ENCODE results near the gene HTRA3.
"Not testable (repeated sequence)": the region's sequence is repeated elsewhere in the genome, so short reads cannot be mapped to it uniquely, and the experiment has no call there.

The HTRA3 gene

GRCh38 chr4:8347660-8348059 lies 78.1 kb downstream of the HTRA3 start:
- Histone ChIP-seq H3K4me1 (ENCODE audit: control insufficient read depth in 1 of 2, insufficient read depth in 1 of 2, low read depth in 1 of 2, low read length in 1 of 2) (peaks cover 6 to 7% of the 10 kb centered on the region in 2 experiments), H3K27me3 (no peaks in the 10 kb centered on the region), H3K36me3 (no peaks in the 10 kb centered on the region), H3K9me3 (no peaks in the 10 kb centered on the region), H3K4me3 (ENCODE audit: low read depth in 1 of 2, low read length in 1 of 2) (no peak overlapping the region), H3K27ac (no peak overlapping the region)
- TF ChIP-seq CTCF (IDR thresholded peaks at IDR 0.05): no peak

- no peaks in the 10 kb centered on the region for H3K36me3 ChIP-seq
- no peak for TF ChIP-seq CTCF (IDR thresholded peaks at IDR 0.05)
- no peaks in the 10 kb centered on the region for H3K27me3 ChIP-seq
- H3K27ac ChIP-seq: no peak overlapping the region
- H3K9me3 ChIP-seq: no peaks in the 10 kb centered on the region
- peaks cover 6 to 7% of the 10 kb centered on the region in 2 experiments for H3K4me1 ChIP-seq (ENCODE audit: control insufficient read depth in 1 of 2, insufficient read depth in 1 of 2, low read depth in 1 of 2, low read length in 1 of 2)
- no peak overlapping the region for H3K4me3 ChIP-seq (ENCODE audit: low read depth in 1 of 2, low read length in 1 of 2)
These were observed 78.5 kb downstream of the HTRA3 start for GRCh38 chr4:8348071-8348470.

GRCh38 chr4:8349236-8349635 lies 79.7 kb downstream of the HTRA3 start:
- H3K4me1 ChIP-seq (ENCODE audit: control insufficient read depth in 1 of 2, insufficient read depth in 1 of 2, low read depth in 1 of 2, low read length in 1 of 2); H3K36me3 ChIP-seq; H3K27me3 ChIP-seq; H3K4me3 ChIP-seq (ENCODE audit: low read depth in 1 of 2, low read length in 1 of 2); H3K9me3 ChIP-seq; H3K27ac ChIP-seq: not testable (repeated sequence)

GRCh38 chr4:8349664-8350236 lies 80.2 kb downstream of the HTRA3 start:
- Histone ChIP-seq H3K9me3 (no peaks in the 10 kb centered on the region), H3K36me3 (no peaks in the 10 kb centered on the region), H3K27ac (no peak overlapping the region), H3K4me1 (ENCODE audit: control insufficient read depth in 1 of 2, insufficient read depth in 1 of 2, low read depth in 1 of 2, low read length in 1 of 2) (peaks cover 6 to 7% of the 10 kb centered on the region in 2 experiments), H3K4me3 (ENCODE audit: low read depth in 1 of 2, low read length in 1 of 2) (no peak overlapping the region), H3K27me3 (no peaks in the 10 kb centered on the region)
- TF ChIP-seq CTCF (IDR thresholded peaks at IDR 0.05): no peak

GRCh38 chr4:8350352-8350751 lies 80.8 kb downstream of the HTRA3 start:
- Histone ChIP-seq H3K27me3 (no peaks in the 10 kb centered on the region), H3K4me3 (ENCODE audit: low read depth in 1 of 2, low read length in 1 of 2) (no peak overlapping the region), H3K27ac (no peak overlapping the region), H3K9me3 (no peaks in the 10 kb centered on the region), H3K36me3 (no peaks in the 10 kb centered on the region), H3K4me1 (ENCODE audit: control insufficient read depth in 1 of 2, insufficient read depth in 1 of 2, low read depth in 1 of 2, low read length in 1 of 2) (peaks cover 6 to 7% of the 10 kb centered on the region in 2 experiments)
- no peak for TF ChIP-seq CTCF (IDR thresholded peaks at IDR 0.05)

- H3K27me3 ChIP-seq: no peaks in the 10 kb centered on the region
- no peak overlapping the region for H3K4me3 ChIP-seq (ENCODE audit: low read depth in 1 of 2, low read length in 1 of 2)
- no peak overlapping the region for H3K27ac ChIP-seq
- TF ChIP-seq CTCF (IDR thresholded peaks at IDR 0.05): no peak
- H3K4me1 ChIP-seq (ENCODE audit: control insufficient read depth in 1 of 2, insufficient read depth in 1 of 2, low read depth in 1 of 2, low read length in 1 of 2): peaks cover 6 to 7% of the 10 kb centered on the region in 2 experiments
- H3K36me3 ChIP-seq: no peaks in the 10 kb centered on the region
- H3K9me3 ChIP-seq: no peaks in the 10 kb centered on the region
These were observed 81.4 kb downstream of the HTRA3 start for GRCh38 chr4:8350841-8351461.

All from neutrophil (primary cell).